ENCODE results near the gene PIK3IP1.
"Not testable (repeated sequence)": the region's sequence is repeated elsewhere in the genome, so short reads cannot be mapped to it uniquely, and the experiment has no call there.

PIK3IP1 gene, protein sequence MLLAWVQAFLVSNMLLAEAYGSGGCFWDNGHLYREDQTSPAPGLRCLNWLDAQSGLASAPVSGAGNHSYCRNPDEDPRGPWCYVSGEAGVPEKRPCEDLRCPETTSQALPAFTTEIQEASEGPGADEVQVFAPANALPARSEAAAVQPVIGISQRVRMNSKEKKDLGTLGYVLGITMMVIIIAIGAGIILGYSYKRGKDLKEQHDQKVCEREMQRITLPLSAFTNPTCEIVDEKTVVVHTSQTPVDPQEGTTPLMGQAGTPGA

DNA sequence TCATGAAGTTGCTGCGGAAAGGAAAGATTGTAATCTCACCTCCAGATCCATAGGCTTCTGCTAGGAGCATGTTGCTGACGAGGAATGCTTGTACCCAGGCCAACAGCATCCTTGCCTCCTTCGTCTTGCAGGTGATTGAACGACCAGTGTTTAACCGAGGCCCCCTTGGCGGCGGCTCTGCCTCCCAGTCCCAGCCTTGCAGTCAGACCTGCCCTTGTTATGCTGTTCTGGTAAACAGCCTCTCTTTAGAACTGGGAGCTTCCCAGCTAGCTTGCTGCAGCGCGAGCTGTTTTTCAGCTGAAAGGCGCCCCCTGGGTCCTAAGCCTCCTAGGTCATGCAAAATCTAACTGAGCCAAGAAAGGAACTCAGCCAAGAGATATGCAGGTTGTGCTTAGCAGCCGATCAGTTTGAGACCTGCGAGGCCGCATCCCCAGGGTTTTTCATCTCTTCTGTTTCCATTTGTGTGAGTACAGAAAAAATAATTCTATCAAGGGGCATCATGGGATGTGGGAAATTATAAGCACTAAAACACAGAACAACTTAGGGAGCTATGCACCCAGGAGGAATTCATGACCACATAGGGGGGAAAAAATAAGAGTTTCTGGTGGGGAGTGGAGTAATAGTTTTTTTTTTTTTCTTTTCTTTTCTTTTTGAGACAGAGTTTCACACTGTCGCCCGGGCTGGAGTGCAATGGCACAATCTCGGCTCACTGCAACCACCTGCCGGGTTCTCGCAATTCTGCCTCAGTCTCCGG lies at the start of gene PIK3IP1:
Gene PIK3IP1, minus strand, starts transcription at position 253 of the 754 bp plus-strand sequence. Its CDS starts 144 bp downstream, at position 109.
- DNase-seq = peak; percentile 87

DNA sequence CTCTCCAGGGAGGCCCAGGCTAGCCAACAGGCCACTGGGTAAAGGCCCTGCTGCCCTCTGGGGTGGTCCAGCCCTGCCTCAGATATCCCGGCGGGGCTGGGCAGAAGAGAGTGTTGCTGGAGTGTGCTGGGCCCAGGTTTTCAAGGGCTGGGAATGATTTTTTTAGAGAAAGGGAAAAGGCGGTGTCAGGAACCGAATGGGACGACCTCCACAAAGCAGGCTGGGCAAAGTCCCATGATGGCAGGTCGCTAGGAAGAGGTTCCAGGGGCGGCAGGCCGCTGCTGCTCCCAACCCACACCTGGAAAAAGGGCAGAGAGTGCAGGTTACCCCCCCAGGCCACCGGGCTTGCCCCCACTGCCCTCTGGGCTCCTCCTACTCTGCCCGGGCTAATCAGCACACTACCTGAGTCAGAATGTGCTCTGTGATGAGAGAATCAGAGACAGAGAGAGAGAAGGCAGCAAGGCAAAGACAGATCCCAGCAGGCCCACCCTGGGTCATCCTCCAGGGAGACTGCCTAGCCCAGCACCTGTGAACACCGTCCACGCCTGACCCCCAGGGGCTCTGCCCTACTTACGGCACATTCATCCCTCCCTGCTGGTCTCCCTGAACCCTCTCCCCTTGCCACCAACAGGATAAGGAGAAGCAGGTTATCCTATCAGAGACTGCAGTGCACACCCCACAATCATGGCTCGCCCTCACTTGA lies 49.2 kb upstream of the PIK3IP1 start:
- DNase-seq = no peak

DNA sequence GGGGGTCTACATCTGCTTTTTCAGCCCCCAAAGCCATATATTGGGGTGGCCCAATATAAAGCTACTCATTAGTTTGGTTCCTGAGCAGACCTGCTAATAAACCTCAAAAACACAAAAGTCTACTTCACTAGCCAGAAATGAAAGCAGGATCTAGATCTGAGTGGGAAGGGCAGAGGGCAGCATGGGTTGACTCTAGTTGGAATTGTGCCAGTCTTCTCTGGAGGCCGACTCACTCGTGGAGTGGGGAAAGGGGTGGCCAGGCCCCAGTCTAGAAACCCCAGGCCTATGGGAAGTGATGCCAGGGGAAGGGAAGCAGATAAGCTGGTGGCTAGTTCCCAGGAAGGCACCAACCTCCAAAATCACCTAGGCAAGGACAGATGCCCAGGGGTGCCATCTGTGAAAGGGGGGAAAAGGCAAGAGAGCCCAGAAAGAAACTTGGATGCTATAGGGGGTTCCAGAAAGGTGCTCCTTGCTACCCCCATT lies 48.5 kb upstream of the PIK3IP1 start:
- no peak for DNase-seq

DNA sequence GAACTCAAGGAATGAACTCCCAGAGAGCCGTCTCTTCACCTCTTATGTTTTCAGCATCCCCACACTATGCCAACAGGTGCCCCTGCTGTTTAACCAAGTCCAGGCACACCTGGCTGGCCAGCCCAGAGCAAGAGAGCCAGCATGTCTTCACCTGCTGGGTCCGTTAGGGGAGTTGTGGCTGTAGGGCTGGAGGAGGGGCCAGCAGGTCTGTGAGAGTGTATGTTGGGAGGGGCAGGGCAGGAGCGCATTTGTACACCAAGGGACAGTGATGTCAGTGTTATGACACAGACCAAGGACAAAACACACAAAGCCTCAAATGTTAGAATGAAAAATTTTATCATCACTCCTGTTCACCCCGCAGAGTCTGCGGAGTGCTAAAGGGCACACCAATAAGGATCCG lies 48.1 kb upstream of the PIK3IP1 start:
- no peak for DNase-seq

DNA sequence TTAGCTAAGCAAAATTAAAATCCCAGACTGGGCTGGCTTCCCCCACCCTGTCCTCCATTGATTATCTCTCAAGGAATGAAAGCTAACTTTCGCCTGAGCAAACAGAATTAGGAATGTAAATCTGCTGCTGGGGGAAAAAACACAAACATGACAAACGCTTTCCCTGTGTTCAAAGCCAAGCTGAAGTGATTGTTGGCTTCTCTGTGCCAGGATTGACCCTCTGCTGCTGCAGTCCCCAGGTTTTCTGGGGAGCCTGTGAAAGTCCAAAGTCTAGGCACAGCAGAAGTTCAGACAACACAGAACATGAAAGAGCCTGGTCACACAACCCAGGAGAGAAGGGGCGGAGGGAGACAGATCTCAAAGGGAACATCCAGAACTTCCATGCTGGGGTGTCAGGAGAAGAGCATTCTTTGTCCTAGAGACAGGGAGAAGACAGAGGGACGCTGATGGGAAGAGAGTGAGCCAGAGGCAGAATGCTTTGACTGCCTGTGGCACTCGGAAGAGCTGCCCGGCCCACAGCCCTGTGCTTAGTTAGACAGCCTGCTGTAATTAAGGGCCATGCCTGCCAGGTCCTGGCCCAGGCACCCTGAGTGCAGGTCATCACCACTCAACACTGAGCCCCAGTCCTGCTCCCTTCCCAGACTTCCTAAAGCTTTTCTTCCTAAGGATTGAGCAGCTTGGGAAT lies 47.0 kb upstream of the PIK3IP1 start:
- no peak for DNase-seq

DNA sequence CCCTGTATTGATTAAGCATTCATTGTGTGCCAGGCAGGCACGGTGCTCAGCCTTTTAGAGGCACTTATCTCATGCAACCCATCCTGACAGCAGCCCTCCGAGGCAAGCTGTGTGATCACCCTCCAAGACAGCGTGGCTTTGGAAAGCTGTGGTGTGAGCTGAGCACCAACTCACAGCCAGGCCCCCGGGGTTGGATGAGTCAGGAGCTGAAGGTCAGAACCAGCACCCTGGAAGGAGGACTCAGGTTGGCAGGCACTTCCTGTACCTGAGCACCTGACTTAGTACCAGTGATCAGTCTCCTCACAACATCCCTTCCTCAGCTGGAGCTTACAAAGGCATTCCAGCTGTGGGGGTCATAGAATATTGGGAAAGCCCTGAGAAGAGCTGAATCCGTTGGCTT lies 44.9 kb upstream of the PIK3IP1 start:
- DNase-seq = peak; percentile 63

DNA sequence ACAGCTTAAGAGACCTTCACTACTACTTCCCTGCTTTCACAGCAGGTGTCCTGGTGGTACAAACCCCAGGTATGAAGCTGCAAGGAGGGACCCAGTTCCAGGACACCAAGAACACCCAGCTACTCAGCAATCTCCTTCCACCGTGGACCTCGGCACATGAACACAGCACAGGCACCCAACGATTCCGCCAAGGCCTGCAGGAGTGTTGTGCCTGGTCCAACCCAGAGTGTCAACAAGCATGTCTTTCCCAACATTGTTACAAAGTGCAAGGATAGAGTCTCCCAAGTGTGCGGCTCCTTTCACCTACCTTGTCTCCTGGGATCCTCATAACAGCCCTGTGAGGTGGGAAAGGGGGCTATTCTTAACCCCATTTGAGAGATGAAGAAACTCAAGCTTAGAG lies 42.0 kb upstream of the PIK3IP1 start:
- no peak for DNase-seq

DNA sequence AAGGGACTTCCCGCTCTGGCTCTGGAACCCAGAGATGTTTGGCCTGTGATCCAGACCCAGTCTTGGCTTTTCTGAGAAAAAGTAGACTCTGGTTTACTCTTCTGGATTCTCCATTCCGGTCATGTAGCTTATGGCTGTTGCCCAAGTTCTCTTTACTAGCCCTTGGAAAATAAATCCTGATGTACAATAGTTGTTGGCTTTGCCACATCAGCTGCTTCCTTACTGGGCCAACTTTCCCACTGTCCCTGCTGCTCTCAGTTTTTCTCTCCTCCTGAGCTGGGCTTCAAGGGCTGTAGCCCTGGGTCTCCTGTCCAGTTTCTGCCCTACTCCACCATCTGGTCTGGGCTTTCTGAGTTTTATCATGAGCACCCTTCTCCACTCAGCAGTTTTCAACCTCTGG lies 41.4 kb upstream of the PIK3IP1 start:
- DNase-seq = no peak

DNA sequence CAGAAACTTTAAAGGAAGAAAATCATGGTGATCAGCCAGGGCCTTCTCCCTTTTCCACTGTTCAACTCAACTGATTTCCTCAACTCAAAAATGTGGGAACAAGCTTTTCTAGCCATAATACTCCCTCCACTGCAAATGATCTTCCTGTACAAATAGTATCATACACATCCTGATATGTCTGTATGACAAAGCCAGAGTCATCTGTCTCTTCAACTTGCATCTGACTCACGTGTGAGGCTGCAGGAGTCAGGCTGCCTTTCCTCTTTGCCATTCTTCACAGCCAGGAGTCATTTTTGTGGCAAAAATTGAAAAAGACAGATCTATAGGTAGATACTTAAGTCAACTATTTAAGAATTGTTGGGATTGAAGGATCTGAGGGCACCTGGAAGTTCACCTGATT lies 40.6 kb upstream of the PIK3IP1 start:
- no peak for DNase-seq

DNA sequence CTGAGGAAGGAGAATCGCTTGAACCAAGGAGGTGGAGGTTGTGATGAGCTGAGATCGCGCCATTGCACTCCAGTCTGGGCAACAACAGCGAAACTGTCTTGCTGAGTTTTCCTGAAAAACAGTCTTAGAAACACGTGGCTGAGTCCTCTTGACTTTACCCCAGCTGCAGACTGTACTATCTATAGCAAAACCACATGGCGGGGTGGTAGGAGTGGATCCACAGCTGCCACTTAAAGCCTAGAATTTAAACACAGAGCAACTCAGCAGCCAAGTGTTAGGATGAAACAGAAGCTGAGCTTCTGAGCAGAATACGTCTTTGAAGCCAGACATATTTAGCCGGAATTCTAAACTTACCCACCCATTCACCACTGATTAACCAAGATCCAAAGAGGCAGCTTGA lies 39.7 kb upstream of the PIK3IP1 start:
- DNase-seq = no peak

DNA sequence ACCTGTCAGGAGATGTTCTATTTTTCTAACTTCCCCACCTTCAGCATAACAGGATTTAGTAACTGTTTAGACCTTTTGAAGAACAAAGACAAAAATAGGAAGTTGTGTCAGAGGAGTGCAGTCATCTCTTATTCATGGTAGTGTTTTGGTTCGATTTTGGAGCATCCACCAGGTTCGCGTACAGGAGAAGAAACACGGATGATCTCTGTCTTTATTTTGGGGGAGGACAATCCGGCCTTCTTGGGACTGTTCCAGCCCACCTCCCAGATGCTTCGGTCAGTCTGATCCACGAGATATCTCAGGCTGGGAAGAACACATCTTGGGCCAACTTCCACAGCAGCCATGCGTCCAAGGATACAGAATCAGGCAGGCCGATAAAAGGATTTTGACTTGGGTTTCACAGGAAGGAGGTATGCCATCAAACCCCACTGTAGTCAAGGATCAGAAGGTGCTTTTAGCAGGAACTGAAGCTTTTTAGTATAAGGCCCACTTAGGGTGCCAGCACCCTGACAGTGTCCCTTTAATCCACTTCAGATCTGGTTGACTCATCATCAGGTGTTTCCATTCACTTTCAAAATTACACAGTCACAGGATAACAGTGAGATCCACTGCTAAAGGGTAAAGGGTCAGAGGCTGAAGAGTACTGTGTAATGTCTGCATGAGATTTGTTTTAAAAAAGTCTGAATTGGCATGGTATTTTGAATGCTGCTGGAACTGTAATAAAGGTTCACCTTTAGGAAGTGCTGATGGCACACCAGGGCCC lies 37.3 kb upstream of the PIK3IP1 start:
- DNase-seq = no peak

DNA sequence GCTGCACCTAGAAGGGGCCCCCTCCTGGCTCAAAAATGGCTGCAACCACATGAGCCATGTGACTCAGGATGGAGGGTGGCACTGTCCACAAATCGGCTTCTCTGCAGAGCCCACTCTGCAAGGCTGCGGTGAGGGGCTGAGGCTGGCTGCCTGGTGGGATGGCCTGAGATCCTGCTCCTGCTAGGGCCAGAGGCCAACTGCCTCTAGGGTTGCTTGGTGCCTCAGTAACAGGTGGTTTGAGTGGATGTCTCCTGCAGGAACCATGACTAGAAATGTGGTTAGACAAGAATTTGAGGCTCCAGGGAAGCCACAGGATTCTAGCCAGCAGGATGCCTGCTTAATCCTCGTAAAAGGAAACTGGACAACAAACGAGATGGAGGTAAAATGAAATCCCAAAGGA lies 36.7 kb upstream of the PIK3IP1 start:
- DNase-seq = no peak

DNA sequence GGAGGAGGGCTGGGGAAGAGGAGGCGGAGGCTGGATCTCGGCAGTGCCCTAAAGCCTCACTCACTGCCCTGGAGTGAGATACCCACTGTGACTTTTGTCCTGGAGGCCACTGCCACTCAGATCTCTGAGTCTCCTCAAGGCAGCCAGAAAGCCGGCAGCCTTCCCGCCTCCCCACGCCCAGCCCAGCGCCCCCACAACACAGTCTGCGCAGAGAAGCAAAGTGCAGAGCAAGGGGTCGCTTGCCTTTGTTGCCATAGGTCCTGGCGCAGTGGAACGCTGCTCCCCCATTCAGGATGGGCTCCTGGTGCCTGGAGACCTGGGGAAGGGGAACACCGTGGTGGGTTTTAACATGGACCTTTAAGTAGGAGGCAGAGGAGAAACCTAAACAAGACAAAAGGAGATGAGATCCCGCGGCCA lies 36.3 kb upstream of the PIK3IP1 start:
- no peak for DNase-seq

DNA sequence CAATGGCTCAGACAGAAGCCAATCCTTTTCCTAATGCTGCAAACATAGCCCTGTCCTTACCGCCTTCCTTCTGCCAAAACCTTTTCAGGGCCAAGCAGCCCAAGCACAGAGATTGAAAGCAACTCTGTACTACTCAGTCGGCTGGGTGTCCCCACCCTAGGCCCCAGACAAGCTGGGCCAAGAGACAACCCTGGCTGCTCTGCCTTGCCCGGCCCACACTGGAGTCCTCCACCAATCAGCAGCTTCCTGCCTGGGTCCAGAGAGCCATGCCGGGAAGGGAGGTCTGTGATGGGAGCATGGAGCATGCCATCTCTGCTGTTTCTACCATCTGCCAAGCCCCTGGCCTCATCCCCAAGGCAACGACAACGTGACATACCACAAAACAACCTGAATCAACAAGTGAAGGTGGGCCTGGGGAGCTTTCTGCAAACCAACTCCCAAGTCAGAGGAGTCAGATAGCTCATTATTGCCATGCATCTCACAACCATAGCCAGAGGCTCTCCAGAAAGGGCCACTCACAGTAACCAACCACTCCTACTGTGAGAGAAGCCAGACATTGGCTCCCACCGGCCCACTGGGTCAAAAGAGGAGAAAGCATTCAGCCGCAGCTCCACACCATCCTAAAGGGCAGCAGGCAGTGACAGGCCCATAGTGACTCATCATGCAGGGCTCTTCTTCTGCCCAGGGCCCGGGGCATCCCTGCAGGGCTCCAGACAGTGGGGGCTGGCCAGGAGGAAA lies 35.7 kb upstream of the PIK3IP1 start:
- no peak for DNase-seq

DNA sequence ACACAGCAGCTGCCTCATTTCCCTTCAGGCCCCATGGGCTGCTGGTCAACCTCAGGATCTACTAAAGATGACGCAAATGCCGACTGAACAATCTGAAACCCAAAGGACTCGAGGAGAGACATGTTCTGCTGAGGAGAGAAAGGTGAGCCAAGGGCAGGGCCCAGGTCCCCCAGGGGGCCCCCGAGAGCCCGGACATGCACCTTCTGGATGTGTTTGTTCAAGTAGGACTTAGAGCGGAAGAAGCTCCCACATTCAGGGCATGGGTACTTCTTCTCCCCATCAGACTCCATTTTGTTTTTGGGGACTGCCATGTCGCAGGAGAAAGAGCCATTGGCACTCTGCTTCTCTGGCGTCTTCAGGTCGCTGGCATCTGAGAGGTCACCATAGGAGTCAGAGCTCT lies 34.6 kb upstream of the PIK3IP1 start:
- no peak for DNase-seq

DNA sequence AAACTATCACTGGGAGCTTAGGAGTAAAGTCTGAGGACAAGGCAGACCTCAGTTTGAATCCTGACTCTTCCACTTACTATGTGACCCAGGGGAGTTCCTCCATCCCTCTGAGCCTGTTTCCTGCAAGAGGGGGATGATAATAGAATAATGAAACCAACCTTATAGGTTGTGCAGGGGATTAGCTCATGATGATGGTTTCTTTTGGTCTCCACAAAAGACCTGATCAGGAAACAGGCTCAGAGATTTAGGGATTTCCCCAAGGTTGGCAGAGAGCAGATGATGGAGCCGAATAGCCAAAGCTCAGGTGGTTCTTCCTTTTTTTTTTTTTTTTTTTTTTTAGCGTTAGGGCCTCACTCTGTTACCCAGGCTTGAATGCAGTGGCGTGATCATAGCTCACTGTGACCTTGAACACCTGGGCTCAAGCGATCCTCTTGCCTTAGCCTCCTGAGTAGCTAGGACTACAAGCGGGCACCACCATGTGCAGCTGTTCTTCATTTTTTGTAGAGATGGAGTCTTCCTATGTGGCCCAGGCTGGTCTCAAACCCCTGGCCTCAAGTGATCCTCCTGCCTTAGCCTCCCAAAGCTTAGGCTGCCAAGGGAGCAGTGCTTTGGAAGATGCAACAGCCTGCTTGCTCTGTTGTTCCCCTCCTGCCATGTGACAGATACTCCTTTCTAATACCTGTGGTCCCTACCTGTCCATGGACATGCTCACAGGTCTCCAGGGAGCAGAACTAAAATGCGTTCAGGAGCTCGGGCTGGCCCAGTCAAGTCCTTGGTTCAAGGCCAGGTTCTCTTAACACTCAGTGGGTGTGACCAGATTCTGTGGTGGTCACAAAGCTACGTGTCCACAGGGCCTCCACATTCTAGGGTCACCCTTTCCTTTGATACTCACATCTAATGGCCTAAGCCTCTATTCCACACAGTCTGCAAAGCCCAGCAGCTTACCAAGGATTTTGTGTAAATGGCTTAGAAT lies 31.6 kb upstream of the PIK3IP1 start:
- no peak for DNase-seq

DNA sequence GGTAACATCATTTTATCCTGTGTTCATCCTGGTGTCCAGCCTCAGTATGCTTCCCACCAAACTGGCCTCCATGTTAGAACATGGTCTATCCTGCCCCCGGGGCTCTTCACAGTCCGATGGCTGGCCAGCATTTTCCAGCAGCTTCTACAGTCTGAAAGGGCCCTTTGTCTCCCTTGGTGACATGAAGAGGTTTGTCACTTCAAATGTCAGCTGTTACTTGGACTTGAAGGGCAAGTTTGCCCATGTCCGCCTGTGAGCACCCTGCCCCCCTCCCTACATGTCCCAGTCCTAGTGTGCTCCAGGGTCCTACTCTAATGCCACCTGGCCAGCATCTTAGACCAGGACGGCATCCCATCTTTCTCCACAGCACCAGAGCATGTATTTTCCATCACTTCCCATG lies 29.1 kb upstream of the PIK3IP1 start:
- no peak for DNase-seq

DNA sequence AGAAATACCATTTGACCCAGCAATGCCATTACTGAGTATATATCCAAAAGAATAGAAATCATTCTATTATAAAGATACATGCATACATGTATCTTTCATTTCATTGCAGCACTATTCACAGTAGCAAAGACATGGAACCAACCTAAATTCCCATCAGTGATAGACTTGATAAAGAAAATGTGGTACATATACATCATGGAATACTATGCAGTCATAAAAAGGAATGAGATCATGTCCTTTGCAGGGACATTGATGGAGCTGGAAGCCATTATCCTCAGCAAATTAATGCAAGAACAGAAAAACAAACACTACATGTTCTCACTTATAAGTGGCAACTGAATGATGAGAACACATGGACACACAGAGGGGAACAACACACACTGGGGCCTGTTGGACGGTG lies 21.9 kb upstream of the PIK3IP1 start:
- not testable (repeated sequence) for DNase-seq

DNA sequence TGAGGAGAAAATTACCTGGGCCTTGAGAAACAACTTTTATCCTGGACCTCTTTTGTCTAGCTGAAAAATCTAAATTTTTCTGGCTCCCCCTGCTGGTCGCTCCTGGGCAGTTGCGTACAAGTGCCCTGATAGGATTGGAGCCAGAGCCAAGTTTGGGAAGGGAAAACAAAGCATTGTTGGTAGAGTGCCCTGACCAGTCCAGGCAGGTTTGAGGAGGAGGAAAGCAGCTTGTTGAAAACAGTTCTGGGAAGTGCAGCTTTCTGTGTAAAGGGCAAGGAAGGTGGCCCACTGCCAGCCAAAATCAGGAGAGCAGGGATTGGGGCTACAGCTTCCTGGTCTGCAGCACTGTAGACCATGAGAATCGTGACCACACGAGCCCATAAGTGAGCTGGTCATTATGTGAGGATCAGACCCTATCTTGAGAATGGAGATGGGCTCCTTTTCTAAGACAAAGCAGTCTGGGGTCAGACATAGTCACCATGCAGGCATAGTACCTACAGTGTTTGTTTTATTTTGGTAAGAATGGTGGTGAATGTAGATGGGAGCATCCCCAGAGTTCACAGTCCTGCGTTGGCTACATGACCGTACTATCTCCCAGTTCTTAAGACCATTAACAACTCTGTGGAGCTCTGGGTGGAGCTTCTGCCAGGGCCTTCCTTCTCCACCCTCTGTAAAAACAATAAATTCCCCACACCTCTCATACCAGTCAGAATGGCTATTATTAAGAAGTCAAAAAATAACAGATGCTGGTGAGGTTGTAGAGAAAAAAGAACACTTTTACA lies 21.3 kb upstream of the PIK3IP1 start:
- peak; percentile 84 for DNase-seq

DNA sequence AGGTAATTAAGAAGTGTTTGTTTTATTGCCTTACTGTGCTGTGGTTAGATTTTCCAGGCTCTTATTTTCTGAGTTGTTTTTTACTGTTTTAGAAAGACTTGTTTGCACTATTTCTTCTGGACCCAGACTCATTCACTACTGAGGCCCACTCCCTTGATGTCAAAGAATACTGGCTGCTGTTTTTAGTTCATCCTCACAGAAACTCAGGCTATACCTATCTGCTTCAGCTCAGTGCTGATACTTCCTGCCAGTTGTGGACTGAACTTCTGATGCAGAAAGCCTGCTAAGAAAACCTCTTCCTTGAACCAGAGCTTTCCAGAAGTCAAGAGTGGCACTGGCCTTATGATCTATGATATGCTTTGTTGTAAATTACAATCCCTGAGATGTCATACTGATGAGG lies 15.9 kb upstream of the PIK3IP1 start:
- DNase-seq = no peak
